Measurements from ENCODE around the gene TMEM242. TPM values are rescaled to one million over a fixed set of nuclear protein-coding genes. Genes with fewer than 3 reads are reported as not detected.
"Not testable (repeated sequence)": the region's sequence is repeated elsewhere in the genome, so short reads cannot be mapped to it uniquely, and the experiment has no call there.

The TMEM242 gene
- total RNA-seq, 4 donors from 2014 or later: 3.5 to 13.6 (median 5.2) TPM

DNA sequence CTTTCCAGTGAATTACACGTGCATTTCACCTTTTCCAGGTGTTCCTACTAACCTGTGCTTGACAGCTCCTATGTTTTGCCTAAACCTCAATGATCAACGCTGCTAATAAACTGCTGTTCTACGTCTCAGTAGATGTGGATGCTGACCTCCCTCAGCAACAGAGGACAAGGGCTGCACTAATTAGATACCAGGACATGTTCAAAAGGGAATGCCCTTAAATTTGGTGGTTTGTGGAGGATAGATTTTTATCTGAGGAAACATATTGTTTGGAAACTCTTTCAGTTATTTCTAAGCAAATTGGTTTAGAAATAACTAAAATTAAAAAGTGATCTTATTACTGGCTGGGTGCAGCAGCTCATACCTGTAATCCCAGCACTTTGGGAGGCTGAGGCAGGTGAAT lies 38.6 kb upstream of the TMEM242 start:
- TF ChIP-seq, protein P1, sequence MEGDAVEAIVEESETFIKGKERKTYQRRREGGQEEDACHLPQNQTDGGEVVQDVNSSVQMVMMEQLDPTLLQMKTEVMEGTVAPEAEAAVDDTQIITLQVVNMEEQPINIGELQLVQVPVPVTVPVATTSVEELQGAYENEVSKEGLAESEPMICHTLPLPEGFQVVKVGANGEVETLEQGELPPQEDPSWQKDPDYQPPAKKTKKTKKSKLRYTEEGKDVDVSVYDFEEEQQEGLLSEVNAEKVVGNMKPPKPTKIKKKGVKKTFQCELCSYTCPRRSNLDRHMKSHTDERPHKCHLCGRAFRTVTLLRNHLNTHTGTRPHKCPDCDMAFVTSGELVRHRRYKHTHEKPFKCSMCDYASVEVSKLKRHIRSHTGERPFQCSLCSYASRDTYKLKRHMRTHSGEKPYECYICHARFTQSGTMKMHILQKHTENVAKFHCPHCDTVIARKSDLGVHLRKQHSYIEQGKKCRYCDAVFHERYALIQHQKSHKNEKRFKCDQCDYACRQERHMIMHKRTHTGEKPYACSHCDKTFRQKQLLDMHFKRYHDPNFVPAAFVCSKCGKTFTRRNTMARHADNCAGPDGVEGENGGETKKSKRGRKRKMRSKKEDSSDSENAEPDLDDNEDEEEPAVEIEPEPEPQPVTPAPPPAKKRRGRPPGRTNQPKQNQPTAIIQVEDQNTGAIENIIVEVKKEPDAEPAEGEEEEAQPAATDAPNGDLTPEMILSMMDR (IDR thresholded peaks at IDR 0.05): no peak
- no peak for DNase-seq (ENCODE audit: low spot score)
- ATAC-seq (ENCODE audit: low FRiP score): no peak

DNA sequence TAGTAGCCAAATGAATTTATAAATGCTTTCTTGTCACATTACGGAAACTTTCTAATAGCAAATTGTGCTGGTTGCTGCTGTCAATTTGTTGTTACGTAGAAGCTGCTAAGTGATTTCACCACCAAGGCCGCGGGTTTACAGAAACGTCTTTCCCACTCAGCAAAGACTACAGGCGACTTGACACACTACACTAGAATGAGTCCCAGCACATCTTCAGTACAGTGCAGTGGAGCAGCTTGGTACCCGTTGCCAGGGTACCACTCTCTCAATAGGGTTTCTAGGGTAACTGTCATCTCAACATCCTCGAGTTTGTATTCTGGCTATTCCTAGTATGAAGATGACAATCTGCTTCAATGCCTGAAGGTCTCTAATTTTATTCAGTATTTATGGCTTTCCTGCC lies 35.0 kb upstream of the TMEM242 start:
- TF ChIP-seq, protein P1 (IDR thresholded peaks at IDR 0.05): no peak
- ATAC-seq (ENCODE audit: low FRiP score) (no peak), DNase-seq (ENCODE audit: low spot score) (no peak)

DNA sequence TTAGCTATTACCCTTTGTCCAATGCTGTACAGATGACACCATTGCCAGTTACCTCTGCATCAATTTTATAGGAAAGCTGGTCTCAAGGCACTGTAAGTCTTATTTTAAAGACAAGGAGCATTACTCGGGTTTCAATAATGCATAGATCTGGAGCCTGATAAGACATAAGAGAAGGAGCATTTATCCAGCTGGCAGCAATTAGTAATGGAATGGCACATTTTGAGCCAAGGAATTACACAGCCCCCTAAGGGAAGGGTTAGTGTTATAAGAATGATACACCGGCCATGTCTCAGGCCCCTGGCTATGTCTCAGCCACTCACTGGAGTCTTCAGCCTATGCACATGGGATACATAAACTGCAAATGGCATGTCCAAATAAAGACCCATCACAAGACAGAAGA lies 23.1 kb upstream of the TMEM242 start:
- ATAC-seq (ENCODE audit: low FRiP score): no peak
- DNase-seq (ENCODE audit: low spot score): no peak

DNA sequence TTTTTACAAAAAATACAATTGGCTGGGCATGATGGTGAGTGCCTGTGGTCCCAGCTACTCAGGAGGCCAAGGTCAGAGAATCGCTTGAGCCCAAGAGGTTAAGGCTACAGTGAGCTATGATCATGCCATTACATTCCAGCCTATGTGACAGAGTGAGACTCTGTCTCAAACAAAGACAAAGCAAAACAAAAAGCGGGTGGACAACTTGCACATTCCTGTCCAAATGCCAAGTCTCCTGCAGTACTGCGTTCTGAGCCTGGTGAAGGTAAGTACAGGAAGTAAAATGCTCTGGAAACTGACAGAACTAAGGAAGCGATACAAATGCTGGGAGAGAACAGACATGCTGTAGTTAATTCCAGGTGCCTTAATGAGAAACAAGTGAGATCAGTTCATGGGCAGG lies 20.4 kb upstream of the TMEM242 start:
- TF ChIP-seq, protein P1 (IDR thresholded peaks at IDR 0.05): no peak
- DNase-seq (ENCODE audit: low spot score) (no peak), ATAC-seq (ENCODE audit: low FRiP score) (no peak)

More for the DNA sequence above, 23.1 kb upstream of the TMEM242 start:
- TF ChIP-seq, protein P1 (IDR thresholded peaks at IDR 0.05): no peak

DNA sequence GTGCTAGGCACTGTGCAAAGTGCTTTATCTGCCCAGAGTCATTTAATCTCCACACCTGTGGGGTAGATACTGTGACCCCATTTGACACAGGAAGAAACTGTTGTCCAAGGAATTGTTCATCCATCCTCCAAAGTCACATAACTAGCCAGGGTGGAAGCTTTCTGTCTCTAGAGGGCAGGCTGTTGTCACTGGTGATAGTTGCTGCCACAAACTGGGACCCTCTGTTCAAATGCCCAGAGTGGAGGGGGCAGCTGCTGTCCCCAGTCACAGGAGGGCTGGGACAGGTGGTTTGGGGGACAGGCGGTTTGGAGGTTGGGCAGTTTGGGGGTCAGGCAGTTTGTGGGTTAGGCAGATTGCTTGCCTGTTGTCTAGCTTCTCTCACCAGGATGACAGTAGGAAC lies 16.1 kb upstream of the TMEM242 start:
- TF ChIP-seq, protein P1 (IDR thresholded peaks at IDR 0.05): no peak
- ATAC-seq (ENCODE audit: low FRiP score): no peak

DNA sequence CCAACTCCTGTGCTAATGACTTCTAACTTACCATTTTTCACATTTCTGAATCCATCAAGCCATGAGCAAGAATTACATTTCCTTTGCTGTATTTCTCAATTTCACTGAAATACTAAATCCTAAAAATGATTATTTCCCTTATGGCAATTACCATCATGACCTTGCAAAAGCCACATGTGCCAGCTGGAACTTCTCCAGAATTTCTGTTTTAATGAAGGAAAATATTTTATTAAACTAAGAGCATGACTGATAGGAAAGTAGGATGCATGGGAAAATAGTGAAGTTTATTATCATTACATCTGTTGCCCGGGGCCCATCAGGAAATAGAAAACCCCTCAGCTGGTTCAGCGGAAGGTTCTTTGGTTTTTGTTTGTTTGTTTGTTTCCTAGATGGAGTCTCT lies 14.4 kb upstream of the TMEM242 start:
- ATAC-seq (ENCODE audit: low FRiP score) (no peak), DNase-seq (ENCODE audit: low spot score) (no peak)
- TF ChIP-seq, protein P1 (IDR thresholded peaks at IDR 0.05): no peak

More for the DNA sequence above, 16.1 kb upstream of the TMEM242 start:
- no peak for DNase-seq (ENCODE audit: low spot score)

DNA sequence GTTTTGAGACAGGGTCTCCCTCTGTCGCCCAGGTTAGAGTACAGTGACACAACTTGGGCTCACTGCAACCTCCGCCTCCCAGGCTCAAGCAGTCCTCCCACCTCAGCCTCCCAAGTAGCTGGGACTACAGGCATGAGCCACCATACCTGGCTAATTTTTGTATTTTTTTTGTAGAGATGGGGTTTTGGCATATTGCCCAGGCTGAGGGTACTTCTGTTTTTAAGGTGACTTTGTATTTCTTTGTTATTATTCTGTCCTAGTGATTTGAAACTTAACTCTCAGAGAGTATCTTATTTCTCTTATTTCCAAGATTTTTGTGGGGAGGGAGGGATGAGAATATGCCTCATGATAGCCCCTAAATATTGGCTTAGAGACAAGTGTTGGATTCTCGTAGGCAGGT lies 14.0 kb upstream of the TMEM242 start:
- not testable (repeated sequence) for ATAC-seq (ENCODE audit: low FRiP score); DNase-seq (ENCODE audit: low spot score)

DNA sequence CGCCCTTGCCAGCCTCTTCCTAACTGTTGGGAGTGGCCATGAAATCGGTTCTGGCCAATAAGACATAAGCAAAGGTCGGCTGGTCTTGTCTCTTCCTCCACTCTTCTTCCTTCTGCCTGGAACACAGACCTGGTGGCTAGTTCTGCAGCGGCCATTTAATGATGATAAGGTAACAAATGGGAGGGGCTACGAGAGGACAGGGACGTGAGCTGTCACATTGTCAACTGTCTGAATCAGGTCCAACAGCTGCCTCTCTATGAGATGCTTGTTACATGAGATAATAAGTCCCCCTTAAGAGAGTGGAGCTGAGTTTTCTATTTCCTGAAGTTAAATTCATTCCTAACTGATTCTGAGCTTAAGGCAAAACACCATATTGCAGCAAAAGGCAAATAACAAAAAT lies 12.5 kb upstream of the TMEM242 start:
- DNase-seq (ENCODE audit: low spot score): no peak
- TF ChIP-seq, protein P1 (IDR thresholded peaks at IDR 0.05): no peak
- no peak for ATAC-seq (ENCODE audit: low FRiP score)

All from omental fat pad (tissue), 4 donors.